ENCODE measurements around the gene ITGB8. TPM values are rescaled to one million over a fixed set of nuclear protein-coding genes. Genes with fewer than 3 reads are reported as not detected.

ITGB8 gene
- total and polyA plus RNA-seq, 9 of the 15 experiments (the other 6 are each of a cell fraction or from before 2014, with no cell fraction given): under 0.01 to 0.03 (median 0.02) TPM; not detected in 6

DNA sequence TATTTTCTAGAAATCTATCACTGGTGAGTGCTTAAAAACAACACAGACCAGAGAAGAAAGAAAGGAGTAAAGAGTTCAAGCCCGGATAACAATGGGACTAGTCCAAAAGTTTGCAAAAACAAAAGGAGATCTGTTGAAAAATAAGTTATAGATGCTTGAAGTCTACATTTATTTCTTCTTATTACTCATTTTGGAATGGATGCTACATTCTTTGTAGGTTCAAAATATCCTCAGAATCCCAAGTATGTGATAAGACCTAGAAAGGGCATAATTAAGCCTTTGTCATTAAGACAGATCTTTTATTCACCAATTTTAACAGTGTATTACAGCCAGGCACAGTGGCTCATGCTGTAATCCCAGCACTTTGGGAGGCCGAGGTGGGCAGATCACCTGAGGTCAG lies 42.7 kb upstream of the ITGB8 start:
- WGBS (ENCODE audit: insufficient coverage, low coverage, missing lambda C conversion rate): 43% methylated on average over 2 of the region's 2 CpGs
- ATAC-seq: no peak
- no peaks in the 10 kb centered on the region for H3K4me1 ChIP-seq (replicated peaks in 1 of 2; ENCODE audit: control insufficient read depth in 2 of 2, insufficient read depth in 2 of 2, low read length in 2 of 2)
- ChIA-PET POLR2A (no interaction called here), CTCF (ENCODE audit: low intra/inter-chr PET ratio) (no interaction called here)
- no peak overlapping the region for H3K4me3 ChIP-seq
- DNase-seq (ENCODE audit: extremely low read depth in 1 of 4, low spot score in 3 of 4): no peak
- no peak for TF ChIP-seq SP2 (IDR thresholded peaks at IDR 0.05; ENCODE audit: extremely low read depth, low read depth, low read length, poor library complexity, severe bottlenecking)
- TF ChIP-seq, protein P1, sequence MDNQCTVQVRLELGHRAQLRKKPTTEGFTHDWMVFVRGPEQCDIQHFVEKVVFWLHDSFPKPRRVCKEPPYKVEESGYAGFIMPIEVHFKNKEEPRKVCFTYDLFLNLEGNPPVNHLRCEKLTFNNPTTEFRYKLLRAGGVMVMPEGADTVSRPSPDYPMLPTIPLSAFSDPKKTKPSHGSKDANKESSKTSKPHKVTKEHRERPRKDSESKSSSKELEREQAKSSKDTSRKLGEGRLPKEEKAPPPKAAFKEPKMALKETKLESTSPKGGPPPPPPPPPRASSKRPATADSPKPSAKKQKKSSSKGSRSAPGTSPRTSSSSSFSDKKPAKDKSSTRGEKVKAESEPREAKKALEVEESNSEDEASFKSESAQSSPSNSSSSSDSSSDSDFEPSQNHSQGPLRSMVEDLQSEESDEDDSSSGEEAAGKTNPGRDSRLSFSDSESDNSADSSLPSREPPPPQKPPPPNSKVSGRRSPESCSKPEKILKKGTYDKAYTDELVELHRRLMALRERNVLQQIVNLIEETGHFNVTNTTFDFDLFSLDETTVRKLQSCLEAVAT (IDR thresholded peaks at IDR 0.05): no peak
- no peak for TF ChIP-seq RNF2 (IDR thresholded peaks at IDR 0.05)
- TF ChIP-seq ZNF174 (CRISPR knock-in tag; IDR thresholded peaks at IDR 0.05): no peak
- TF ChIP-seq STAG1 (CRISPR knock-in tag; IDR thresholded peaks at IDR 0.05; ENCODE audit: borderline replicate concordance): no peak
- TF ChIP-seq, protein P2, sequence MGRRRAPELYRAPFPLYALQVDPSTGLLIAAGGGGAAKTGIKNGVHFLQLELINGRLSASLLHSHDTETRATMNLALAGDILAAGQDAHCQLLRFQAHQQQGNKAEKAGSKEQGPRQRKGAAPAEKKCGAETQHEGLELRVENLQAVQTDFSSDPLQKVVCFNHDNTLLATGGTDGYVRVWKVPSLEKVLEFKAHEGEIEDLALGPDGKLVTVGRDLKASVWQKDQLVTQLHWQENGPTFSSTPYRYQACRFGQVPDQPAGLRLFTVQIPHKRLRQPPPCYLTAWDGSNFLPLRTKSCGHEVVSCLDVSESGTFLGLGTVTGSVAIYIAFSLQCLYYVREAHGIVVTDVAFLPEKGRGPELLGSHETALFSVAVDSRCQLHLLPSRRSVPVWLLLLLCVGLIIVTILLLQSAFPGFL (CRISPR knock-in tag; IDR thresholded peaks at IDR 0.05): no peak
- TF ChIP-seq NFYB (IDR thresholded peaks at IDR 0.05; ENCODE audit: extremely low read depth, insufficient read length): no peak
- TF ChIP-seq, protein P3, sequence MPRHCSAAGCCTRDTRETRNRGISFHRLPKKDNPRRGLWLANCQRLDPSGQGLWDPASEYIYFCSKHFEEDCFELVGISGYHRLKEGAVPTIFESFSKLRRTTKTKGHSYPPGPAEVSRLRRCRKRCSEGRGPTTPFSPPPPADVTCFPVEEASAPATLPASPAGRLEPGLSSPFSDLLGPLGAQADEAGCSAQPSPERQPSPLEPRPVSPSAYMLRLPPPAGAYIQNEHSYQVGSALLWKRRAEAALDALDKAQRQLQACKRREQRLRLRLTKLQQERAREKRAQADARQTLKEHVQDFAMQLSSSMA (CRISPR knock-in tag; IDR thresholded peaks at IDR 0.05): no peak
- TF ChIP-seq HMGN3 (IDR thresholded peaks at IDR 0.05; ENCODE audit: borderline replicate concordance, extremely low read depth, insufficient read length, low read depth, low read length): no peak
- no peak for TF ChIP-seq ZNF165 (CRISPR knock-in tag; IDR thresholded peaks at IDR 0.05; ENCODE audit: borderline replicate concordance)
- no peak for TF ChIP-seq TAF7 (tag; IDR thresholded peaks at IDR 0.05)
- TF ChIP-seq, protein P4, sequence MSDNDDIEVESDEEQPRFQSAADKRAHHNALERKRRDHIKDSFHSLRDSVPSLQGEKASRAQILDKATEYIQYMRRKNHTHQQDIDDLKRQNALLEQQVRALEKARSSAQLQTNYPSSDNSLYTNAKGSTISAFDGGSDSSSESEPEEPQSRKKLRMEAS (CRISPR knock-in tag; IDR thresholded peaks at IDR 0.05): no peak
- TF ChIP-seq POLR3A (IDR thresholded peaks at IDR 0.05; ENCODE audit: borderline replicate concordance, extremely low read depth, insufficient read depth, insufficient read length): no peak
- no peak for TF ChIP-seq DMBX1 (CRISPR knock-in tag; IDR thresholded peaks at IDR 0.05; ENCODE audit: borderline replicate concordance)
- H3K27me3 ChIP-seq (ENCODE audit: control insufficient read depth in 2 of 2, insufficient read depth in 2 of 2, low read length in 2 of 2): no peaks in the 10 kb centered on the region
- FAIRE-seq: no peak
- intact Hi-C loops (cut with micrococcal nuclease): no loop called here
- no peaks in the 10 kb centered on the region for H3K36me3 ChIP-seq (ENCODE audit: control insufficient read depth, insufficient read depth, low read length)
- no TSS peak for BruUV-seq (replicated peaks)
- H4K20me1 ChIP-seq (replicated peaks; ENCODE audit: control insufficient read depth, insufficient read depth, low read length): no peaks in the 10 kb centered on the region
- no peak overlapping the region for H3K27ac ChIP-seq (ENCODE audit: extremely low read depth, low read depth, low read length)
- no peak overlapping the region for H3K4me2 ChIP-seq (ENCODE audit: insufficient read depth, low read length)
- no peak overlapping the region for H2AFZ ChIP-seq (ENCODE audit: low read depth, low read length)
- no peaks in the 10 kb centered on the region for H3K9me1 ChIP-seq (ENCODE audit: control insufficient read depth, insufficient read depth, low read length)
- no peaks in the 10 kb centered on the region for H3K79me2 ChIP-seq (ENCODE audit: control insufficient read depth, insufficient read depth, low read length)
- no peaks in the 10 kb centered on the region for H3K9me3 ChIP-seq (replicated peaks; ENCODE audit: control insufficient read depth, insufficient read depth, low read depth, low read length)
- H3K9ac ChIP-seq (ENCODE audit: insufficient read depth in 1 of 2, low read depth in 2 of 2, low read length in 2 of 2): no peak overlapping the region
- in situ Hi-C loops (cut with MboI): no loop called here
